ENCODE data around the gene BTN2A1. TPM values are rescaled to one million over a fixed set of nuclear protein-coding genes. Genes with fewer than 3 reads are reported as not detected.

Gene BTN2A1
- 10 to 100 TPM; 15.7 to 29.0 (median 17.1) TPM for total RNA-seq

DNA sequence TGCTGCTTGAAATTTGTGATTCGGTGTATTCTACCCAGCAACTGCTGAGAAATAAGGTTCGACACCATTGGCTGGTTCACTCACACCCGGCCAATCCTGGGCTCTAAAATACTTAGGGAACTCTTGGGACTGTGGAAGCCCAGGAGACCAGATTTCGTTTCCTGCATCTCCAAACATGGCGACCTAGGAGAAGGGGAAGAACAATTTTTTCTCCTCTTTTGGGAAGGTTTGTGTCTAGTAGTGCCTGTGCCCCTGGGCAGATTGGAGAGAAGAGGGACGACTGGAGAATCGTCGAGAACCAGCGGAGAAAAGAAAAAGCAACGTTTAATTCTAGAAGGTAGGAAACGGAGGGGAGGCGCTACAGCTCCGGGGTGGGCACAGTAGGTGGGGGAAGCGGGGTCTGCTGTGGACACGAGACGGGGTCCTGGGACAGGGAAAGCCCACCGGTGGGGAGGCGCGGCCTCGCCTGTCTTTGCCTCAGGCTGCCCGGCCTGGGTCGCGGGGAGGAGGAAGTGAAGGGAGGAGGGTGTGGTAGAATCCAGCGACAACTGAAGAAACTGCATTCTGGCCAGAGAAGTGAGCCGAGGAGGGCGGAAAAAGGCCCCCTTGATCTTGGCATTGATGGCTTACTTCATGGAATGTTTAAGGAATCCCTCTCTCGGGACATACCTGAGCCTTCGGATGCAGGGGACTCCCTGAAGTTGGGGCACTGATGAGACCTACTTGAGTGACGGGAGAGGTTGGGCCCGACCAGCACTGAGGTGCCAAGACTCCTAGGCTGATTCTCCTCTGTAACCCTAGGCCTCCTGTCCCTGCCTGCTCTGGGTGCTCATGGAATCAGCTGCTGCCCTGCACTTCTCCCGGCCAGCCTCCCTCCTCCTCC is at the start of gene BTN2A1:
BTN2A1 (plus strand) TSS at position 150 of the 883 bp plus-strand sequence; CDS start at position 832, 682 bp downstream.
- Histone ChIP-seq H3K27ac (peak within 1 kb of the TSS; percentile 87 to 98 (median 94)), H3K36me3 (peaks cover 0 to 25% (median 3%) of the 10 kb centered on the region in 3 donors), H3K27me3 (no peaks in the 10 kb centered on the region), H3K4me1 (peaks cover 0 to 49% (median 28%) of the 10 kb centered on the region in 4 donors), H3K9me3 (no peaks in the 10 kb centered on the region), H3K4me3 (peak within 1 kb of the TSS; percentile 85 to 97 (median 88))
- peak; percentile 64 to 86 for DNase-seq (ENCODE audit: low spot score in 2 of 2)
- 0% methylated on average over 28 to 31 of the region's 31 CpGs for WGBS, 2 donors
- TF ChIP-seq, protein P1, sequence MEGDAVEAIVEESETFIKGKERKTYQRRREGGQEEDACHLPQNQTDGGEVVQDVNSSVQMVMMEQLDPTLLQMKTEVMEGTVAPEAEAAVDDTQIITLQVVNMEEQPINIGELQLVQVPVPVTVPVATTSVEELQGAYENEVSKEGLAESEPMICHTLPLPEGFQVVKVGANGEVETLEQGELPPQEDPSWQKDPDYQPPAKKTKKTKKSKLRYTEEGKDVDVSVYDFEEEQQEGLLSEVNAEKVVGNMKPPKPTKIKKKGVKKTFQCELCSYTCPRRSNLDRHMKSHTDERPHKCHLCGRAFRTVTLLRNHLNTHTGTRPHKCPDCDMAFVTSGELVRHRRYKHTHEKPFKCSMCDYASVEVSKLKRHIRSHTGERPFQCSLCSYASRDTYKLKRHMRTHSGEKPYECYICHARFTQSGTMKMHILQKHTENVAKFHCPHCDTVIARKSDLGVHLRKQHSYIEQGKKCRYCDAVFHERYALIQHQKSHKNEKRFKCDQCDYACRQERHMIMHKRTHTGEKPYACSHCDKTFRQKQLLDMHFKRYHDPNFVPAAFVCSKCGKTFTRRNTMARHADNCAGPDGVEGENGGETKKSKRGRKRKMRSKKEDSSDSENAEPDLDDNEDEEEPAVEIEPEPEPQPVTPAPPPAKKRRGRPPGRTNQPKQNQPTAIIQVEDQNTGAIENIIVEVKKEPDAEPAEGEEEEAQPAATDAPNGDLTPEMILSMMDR (IDR thresholded peaks at IDR 0.05): peak in 1 of 5 experiments; percentile 6
- TF ChIP-seq POLR2A (IDR thresholded peaks at IDR 0.05): peak in 1 of 2 donors; percentile 48
- TF ChIP-seq EP300 (IDR thresholded peaks at IDR 0.05): peak in 1 of 2 donors; percentile 81

DNA sequence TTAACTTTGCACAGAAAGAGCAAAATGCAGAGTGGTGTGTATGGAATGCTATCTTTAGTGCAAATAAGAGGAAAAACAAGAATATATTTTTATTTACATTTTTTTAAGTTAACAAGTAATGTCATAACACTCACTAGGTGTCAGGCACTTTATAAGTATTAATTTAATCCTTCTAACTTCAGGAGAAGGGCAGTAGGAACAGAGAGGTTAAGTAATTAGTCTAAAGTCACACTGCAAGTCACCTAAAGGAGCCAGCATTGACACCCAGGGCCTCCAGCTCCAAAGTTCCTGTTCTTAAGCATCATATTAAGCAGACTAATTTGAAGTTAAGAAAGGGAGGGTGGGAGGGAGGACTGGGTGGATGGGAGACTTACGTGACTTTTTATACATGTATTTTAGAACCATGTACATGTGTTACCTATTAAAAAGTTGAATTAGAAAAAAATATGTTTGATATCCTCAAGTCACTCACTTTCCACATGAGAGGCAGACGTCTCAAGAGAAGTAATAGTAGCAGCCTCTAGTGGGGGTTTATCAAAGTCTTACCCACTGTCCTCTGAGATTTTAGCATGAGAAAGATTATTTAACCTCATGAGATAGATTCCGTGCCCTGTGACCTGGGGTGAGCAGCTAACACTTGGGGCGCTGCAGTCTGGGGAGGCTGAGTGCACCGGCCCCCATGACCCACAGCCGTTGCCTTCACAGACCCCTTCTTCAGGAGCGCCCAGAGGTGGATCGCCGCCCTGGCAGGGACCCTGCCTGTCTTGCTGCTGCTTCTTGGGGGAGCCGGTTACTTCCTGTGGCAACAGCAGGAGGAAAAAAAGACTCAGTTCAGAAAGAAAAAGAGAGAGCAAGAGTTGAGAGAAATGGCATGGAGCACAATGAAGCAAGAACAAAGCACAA is 48.7 kb upstream of the BTN2A1 start:
- peaks cover 0 to 78% (median 8%) of the 10 kb centered on the region in 3 donors for H3K36me3 ChIP-seq
- no peak for DNase-seq (ENCODE audit: low spot score in 2 of 2)
- H3K4me1 ChIP-seq: peaks cover 0 to 16% (median 4%) of the 10 kb centered on the region in 4 donors
- TF ChIP-seq POLR2A (IDR thresholded peaks at IDR 0.05): no peak
- TF ChIP-seq EP300 (IDR thresholded peaks at IDR 0.05): no peak
- TF ChIP-seq, protein P1 (IDR thresholded peaks at IDR 0.05): no peak
- no peaks in the 10 kb centered on the region for H3K27me3 ChIP-seq
- 72 to 79% methylated on average over 10 of the region's 10 CpGs for WGBS, 2 donors
- H3K9me3 ChIP-seq: no peaks in the 10 kb centered on the region
- no peak overlapping the region for H3K4me3 ChIP-seq
- H3K27ac ChIP-seq: no peak overlapping the region

DNA sequence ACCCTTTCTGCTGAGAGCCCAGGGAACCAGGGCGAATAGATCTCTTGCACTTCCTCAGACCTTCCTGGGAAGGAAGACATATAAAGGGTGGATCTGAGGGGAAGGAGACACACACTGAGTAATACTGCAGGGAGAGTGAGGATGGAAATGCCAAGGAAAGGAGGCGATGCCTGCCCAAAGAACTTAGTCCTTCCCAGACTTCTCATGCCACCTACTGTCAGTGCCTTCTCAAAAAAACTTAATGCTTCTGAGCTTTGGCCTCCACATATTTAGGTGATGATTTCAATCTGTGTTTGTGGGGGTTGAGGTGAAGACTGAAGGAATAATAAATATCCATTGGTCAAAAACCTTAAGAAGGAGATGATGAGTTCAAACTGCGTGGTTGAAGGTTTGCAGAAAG is 46.0 kb upstream of the BTN2A1 start:
- Histone ChIP-seq H3K4me1 (peaks cover 0 to 5% (median 0%) of the 10 kb centered on the region in 4 donors), H3K27ac (no peak overlapping the region), H3K27me3 (no peaks in the 10 kb centered on the region), H3K4me3 (no peak overlapping the region), H3K9me3 (no peaks in the 10 kb centered on the region), H3K36me3 (peaks cover 0 to 65% (median 8%) of the 10 kb centered on the region in 3 donors)
- no peak for TF ChIP-seq EP300 (IDR thresholded peaks at IDR 0.05)
- TF ChIP-seq, protein P1 (IDR thresholded peaks at IDR 0.05): no peak
- TF ChIP-seq POLR2A (IDR thresholded peaks at IDR 0.05): no peak
- 84 to 87% methylated on average over 3 of the region's 3 CpGs for WGBS, 2 donors
- no peak for DNase-seq (ENCODE audit: low spot score in 2 of 2)

DNA sequence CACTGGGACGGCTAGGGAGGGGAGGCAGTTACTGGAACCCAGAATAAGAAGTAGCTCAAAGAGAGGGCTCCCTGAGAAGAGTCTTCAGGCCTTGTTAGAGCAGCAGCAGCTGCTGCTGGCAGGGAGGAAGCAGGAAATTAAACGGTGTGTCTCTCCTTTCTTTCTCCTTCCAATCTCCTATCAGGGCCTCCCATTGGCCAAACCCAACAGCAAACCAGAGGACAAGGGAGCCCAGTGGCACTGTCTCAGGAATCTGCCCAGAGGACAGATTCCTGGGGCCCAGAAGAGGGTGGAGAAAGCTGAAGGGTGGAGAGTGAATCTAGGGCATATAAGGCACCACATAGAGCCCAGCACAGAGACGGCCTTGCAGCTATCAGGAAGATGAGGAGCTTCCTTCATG is 45.5 kb upstream of the BTN2A1 start:
- no peaks in the 10 kb centered on the region for H3K9me3 ChIP-seq
- H3K27me3 ChIP-seq: no peaks in the 10 kb centered on the region
- TF ChIP-seq POLR2A (IDR thresholded peaks at IDR 0.05) (no peak), EP300 (IDR thresholded peaks at IDR 0.05) (no peak)
- TF ChIP-seq, protein P1 (IDR thresholded peaks at IDR 0.05): no peak
- H3K36me3 ChIP-seq: peaks cover 0 to 60% (median 8%) of the 10 kb centered on the region in 3 donors
- H3K4me3 ChIP-seq: no peak overlapping the region
- H3K4me1 ChIP-seq: peaks cover 0 to 1% (median 0%) of the 10 kb centered on the region in 4 donors
- no peak overlapping the region for H3K27ac ChIP-seq
- 54 to 57% methylated on average over 3 of the region's 3 CpGs for WGBS, 2 donors
- DNase-seq (ENCODE audit: low spot score in 2 of 2): no peak

Measured in tibial nerve (tissue), 4 donors.